GM19023 (cell line): ENCODE data around the gene FOXL1.

Experiments
- ATAC-seq: cut with Tn5 transposase; IDR thresholded peaks from one replicate; pipeline ENCODE4 v1.9.1; 2021; ENCODE audit warnings: mild to moderate bottlenecking, moderate library complexity; ENCODE audit not compliant: unreplicated experiment

FOXL1 gene

GRCh38 chr16:86567701-86568581, 10.4 kb upstream of the FOXL1 start:
- ATAC-seq = no peak

DNA sequence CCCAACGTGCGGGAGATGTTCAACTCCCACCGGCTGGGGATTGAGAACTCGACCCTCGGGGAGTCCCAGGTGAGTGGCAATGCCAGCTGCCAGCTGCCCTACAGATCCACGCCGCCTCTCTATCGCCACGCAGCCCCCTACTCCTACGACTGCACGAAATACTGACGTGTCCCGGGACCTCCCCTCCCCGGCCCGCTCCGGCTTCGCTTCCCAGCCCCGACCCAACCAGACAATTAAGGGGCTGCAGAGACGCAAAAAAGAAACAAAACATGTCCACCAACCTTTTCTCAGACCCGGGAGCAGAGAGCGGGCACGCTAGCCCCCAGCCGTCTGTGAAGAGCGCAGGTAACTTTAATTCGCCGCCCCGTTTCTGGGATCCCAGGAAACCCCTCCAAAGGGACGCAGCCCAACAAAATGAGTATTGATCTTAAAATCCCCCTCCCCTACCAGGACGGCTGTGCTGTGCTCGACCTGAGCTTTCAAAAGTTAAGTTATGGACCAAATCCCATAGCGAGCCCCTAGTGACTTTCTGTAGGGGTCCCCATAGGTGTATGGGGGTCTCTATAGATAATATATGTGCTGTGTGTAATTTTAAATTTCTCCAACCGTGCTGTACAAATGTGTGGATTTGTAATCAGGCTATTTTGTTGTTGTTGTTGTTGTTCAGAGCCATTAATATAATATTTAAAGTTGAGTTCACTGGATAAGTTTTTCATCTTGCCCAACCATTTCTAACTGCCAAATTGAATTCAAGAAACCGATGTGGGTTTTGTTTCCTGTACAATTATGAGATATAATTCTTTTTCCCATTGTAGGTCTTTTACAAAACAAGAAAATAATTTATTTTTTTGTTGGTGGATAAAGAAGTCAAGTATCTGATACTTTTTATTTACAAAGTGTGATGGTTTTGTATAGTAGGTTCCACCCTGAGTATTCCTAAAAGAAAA, 9.4 kb upstream of the FOXL1 start:
- no peak for ATAC-seq

DNA sequence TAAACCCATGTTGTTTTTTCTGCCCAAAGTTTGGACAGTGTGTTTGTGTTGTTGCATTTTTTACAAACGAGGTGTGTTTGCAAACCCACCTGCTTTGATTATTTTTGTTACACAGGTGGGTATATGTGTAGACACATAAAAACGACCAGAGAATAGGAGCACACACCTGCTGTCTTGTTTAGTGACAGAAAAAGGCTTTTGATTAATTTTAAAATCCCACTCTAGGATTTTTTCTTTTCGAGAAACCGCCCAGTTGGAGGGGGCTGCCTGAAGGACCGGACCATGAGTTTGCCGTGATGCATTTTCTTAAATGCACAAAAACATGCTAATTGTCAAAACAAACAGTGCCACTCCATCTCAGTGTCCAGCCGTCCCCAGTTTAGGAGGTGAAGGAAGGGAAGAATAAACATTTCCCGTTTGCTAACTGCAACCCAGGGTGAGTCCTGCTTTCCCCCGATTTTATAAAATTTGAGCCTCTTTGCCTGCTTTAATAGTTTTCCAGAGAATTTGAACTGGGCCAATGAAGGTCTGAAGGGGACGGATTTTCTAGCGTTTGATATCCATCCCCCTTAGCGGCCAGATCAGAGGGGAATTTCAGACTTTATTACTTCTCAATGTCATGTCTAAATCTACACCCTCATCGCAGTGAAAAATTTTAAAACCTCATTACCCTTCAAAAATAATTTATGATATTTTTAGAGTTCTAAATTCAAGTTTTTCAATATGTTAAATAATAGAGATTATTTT, 8.5 kb upstream of the FOXL1 start:
- ATAC-seq = no peak

DNA sequence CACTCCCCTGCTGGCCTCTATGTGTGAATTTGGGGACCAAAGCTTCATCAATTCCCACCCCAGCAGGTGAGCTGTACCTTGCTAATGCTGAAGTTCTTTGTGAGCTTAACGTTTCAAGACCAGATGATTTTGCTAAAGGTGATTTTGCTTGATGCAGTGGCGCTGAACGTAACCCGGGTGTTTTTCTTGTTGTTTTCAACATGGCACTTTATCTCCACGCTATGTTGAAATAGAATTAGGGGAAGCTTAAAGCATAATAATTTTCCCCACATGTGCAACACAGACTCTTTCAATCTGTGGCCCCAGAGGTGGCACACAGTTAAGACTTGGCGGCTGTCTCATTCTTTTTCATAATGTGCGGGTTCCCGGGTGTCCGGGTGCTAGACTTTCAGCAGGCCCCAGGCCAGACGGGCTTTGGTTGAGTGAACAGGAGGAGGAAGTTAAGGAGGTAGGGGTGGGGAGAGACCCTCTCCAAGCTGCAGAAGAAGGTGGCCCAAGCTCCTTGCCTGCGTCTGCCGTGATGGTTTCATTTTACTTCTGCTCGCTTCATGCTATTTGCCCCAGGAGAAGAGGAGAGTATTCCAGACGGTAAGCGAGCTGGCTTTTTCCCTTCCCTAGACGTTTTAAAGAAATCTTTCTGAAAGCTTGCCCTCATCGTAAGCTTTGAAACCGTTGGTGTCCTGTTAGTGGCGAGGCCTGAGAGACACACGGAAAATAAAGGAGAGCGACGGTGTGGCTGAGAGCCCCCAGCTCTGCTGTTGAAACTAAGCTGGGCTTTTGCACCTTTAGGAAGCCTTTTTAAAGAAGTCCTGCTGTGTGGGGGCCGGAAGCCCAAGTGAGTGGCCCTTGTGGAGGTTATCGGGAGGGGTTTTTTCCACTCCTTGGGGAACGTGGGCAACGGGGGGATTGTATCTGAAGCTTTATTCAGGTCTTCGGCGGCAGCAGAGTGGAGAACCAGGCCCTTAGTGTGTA, 7.5 kb upstream of the FOXL1 start:
- no peak for ATAC-seq

DNA sequence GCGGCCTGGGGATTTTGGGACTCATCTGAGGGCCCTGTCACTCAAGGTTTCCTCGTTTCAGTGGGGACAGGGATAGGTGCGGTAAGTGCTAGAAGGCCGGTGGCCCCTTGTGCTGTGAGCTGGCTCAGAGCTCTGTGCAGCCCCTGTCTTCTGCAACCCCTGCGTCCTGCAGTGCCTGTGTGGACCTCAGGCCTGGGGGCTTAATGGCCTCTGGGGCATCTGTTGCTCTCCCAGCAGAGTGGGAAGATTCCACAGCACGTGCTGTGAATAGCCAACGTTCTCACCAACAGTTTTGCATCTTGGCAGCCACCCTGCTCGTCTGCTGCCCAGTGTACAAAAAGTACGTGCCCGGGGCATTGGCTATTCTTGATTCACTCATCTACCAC, 6.8 kb upstream of the FOXL1 start:
- no peak for ATAC-seq

DNA sequence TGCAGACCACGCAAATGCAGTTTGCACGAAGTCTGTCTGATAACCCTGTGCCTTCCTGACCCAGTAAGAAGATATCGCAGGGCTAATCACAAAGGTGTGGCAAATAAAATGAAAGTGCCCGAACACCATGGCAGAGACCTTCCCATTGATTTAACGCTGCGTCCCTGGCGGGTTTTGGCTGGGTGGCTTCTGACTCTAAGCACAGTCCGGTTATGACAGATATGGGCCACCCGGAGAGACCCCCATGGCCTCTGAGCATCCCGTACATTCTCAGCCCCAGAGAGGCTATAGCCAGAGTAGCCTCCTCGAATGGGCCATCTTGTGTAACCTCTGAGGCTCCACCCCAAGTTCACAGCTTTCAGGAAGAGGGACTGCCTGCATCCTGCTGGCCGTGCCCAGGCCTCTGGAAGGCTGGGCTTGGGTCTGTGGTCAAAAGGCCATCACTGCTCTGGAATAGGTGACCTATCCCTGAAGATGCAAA, 6.3 kb upstream of the FOXL1 start:
- no peak for ATAC-seq

- ATAC-seq = no peak
Measured at GRCh38 chr16:86572606-86573005, 5.7 kb upstream of the FOXL1 start.

DNA sequence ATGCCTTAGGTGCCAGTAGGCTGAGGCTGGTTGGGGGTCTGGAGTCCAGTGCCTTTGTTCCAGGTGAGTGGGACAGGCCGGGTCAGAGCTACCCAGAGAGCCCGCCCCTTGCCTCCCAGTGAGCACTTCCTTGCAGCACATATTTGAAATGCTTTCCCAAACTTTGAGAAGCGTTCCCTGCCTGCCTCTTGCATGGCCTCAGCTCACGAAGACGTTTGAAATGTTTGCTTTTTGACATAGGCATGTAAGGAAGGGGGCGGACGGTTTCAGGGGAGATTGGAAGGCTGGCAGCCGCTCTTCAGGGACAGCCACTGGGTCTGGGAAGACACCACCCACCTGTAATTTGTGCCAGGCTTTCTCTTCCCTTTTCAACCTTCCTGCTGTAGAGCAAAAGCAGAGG, 5.1 kb upstream of the FOXL1 start:
- no peak for ATAC-seq

GRCh38 chr16:86573646-86574508, 4.5 kb upstream of the FOXL1 start:
- ATAC-seq = no peak

DNA sequence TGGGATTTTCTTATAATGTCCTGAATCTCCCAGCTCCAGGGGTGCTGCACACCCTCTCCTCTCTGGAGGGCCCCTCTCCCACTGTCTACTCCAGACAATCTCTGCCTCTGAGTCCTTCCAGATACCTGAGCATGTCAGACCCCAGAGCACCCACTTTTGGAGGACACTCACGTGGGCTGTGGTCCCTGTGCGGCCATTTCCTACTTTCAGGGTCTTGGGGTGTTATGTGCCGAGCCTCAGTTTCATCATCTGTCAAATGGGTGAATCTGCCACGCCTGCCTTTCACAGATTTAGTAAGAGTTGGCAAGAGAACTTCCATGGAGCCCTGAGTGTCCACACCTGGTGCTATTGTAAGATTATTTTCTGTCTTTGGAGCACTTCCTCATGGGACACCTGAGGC, 3.7 kb upstream of the FOXL1 start:
- no peak for ATAC-seq

GRCh38 chr16:86575095-86575685, 3.2 kb upstream of the FOXL1 start:
- no peak for ATAC-seq

DNA sequence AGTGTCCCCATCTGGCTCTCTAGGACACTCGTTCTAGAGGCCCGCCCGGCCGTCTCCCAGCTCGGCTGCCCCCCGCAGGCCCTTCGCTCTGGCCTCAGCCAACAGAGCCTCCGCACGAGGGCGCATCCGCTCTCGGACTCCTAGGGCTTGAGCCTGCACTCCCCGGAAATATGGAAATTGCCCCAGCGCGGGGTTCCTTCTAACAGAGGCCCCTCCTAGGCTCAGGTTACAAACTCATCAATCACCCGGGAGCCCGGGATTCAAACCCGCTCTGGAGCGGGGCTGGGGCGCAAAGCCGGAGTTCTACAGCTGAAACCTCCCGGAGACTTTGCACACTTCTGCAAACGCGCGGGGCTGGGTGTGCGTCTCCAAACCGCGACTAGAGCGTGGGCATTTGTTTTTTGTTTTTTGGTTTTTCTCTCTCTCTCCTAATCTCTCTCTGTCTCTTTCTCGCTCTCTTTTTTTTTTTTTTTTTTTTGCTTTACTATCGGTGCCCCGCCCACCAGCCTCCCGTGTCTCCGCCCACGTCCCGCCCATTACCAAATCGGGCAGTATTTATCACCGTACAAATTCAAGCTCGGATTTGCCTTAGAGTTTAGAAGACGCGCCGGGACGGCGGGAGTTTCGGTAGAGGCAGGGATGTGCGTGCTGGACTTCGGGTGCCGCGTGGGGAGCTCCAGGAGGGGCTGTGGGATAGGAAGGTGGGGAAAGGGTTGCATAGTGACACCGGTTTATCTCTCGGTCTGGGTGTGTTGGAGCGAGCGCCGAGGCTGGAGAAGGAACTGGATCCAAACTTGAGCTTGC, 2.4 kb upstream of the FOXL1 start:
- ATAC-seq = no peak

- ATAC-seq = no peak
Measured at GRCh38 chr16:86576591-86577313, 1.6 kb upstream of the FOXL1 start.

- no peak for ATAC-seq
Measured at GRCh38 chr16:86577314-86577971, 906 bp upstream of the FOXL1 start.

DNA sequence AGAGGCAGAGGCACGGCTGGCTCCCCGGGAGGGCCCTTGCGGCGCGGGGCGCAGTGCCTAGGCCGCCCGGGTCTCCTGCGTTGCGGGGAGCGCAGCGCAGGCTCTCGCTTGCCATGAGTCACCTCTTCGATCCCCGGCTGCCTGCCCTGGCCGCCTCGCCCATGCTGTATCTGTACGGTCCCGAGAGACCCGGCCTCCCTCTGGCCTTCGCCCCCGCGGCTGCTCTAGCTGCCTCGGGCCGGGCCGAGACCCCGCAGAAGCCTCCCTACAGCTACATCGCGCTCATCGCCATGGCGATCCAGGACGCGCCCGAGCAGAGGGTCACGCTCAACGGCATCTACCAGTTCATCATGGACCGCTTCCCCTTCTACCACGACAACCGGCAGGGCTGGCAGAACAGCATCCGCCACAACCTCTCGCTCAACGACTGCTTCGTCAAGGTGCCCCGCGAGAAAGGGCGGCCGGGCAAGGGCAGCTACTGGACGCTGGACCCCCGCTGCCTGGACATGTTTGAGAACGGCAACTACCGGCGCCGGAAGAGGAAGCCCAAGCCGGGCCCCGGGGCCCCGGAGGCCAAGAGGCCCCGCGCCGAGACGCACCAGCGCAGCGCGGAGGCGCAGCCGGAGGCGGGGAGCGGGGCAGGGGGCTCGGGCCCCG, 390 bp downstream of the FOXL1 start:
- ATAC-seq = no peak
